Mononuclear cell (primary cell): ENCODE results near the gene GPR101. TPM values are rescaled to one million over a fixed set of nuclear protein-coding genes. Genes with fewer than 3 reads are reported as not detected.
"Not testable (repeated sequence)": the region's sequence is repeated elsewhere in the genome, so short reads cannot be mapped to it uniquely, and the experiment has no call there.

ENCODE experiments used
- H3K27me3 ChIP-seq: 2 replicates; pipeline ENCODE4 v1.6.0; 2011; ENCODE audit warnings: low read length, control low read depth; ENCODE audit not compliant: insufficient read depth
- H3K4me1 ChIP-seq: 2 replicates; pipeline ENCODE4 v1.5.1; 2011; ENCODE audit warnings: mild to moderate bottlenecking, low read length, control low read depth; ENCODE audit not compliant: insufficient read depth
- H3K4me3 ChIP-seq: 2 replicates; pipeline ENCODE4 v1.5.1; 2011; ENCODE audit warnings: mild to moderate bottlenecking, low read length, moderate library complexity
- H3K9me3 ChIP-seq: 2 replicates; pipeline ENCODE4 v1.5.1; 2011; ENCODE audit warnings: low read depth, mild to moderate bottlenecking, control low read depth, low read length
- total RNA-seq: library from RNA; depleted of rRNA; stranded (reverse); fragments of >200 nt; gene quantifications from one replicate; pipeline ENCODE4 v1.2.3, GENCODE V29; 2012

Gene GPR101
- total RNA-seq, 1 donor = 0.10 TPM

GRCh38 chrX:137034508-137034872 is 695 bp upstream of the GPR101 start:
- Histone ChIP-seq H3K9me3 (no peaks in the 10 kb centered on the region), H3K4me3 (no peak overlapping the region), H3K4me1 (peaks cover 14% of the 10 kb centered on the region), H3K27me3 (peaks cover 48% of the 10 kb centered on the region)

- Histone ChIP-seq H3K27me3 (peaks cover 56% of the 10 kb centered on the region), H3K9me3 (no peaks in the 10 kb centered on the region), H3K4me1 (peaks cover 14% of the 10 kb centered on the region), H3K4me3 (no peak overlapping the region)
Measured at GRCh38 chrX:137032841-137033773, 688 bp downstream of the GPR101 start.

- peaks cover 56% of the 10 kb centered on the region for H3K27me3 ChIP-seq
- H3K4me1 ChIP-seq = peaks cover 14% of the 10 kb centered on the region
- no peaks in the 10 kb centered on the region for H3K9me3 ChIP-seq
- no peak overlapping the region for H3K4me3 ChIP-seq
Measured at GRCh38 chrX:137032341-137032694, 1.5 kb downstream of the GPR101 start.

- H3K9me3 ChIP-seq = no peaks in the 10 kb centered on the region
- peaks cover 56% of the 10 kb centered on the region for H3K27me3 ChIP-seq
- H3K4me1 ChIP-seq = peaks cover 14% of the 10 kb centered on the region
- no peak overlapping the region for H3K4me3 ChIP-seq
Measured at GRCh38 chrX:137031517-137032340, 2.1 kb downstream of the GPR101 start.

GRCh38 chrX:137031039-137031438 is 2.8 kb downstream of the GPR101 start:
- Histone ChIP-seq H3K27me3 (peaks cover 56% of the 10 kb centered on the region), H3K4me1 (peaks cover 14% of the 10 kb centered on the region), H3K4me3 (no peak overlapping the region), H3K9me3 (no peaks in the 10 kb centered on the region)

- no peaks in the 10 kb centered on the region for H3K9me3 ChIP-seq
- peaks cover 14% of the 10 kb centered on the region for H3K4me1 ChIP-seq
- H3K27me3 ChIP-seq = peaks cover 39% of the 10 kb centered on the region
- no peak overlapping the region for H3K4me3 ChIP-seq
Measured at GRCh38 chrX:137028699-137029098, 5.1 kb downstream of the GPR101 start.

- Histone ChIP-seq H3K9me3 (no peaks in the 10 kb centered on the region), H3K4me1 (no peaks in the 10 kb centered on the region), H3K27me3 (peaks cover 19% of the 10 kb centered on the region), H3K4me3 (no peak overlapping the region)
Measured at GRCh38 chrX:137025930-137026329, 7.9 kb downstream of the GPR101 start.

GRCh38 chrX:137000236-137000635 is 33.6 kb downstream of the GPR101 start:
- H3K27me3 ChIP-seq, H3K9me3 ChIP-seq, H3K4me3 ChIP-seq, H3K4me1 ChIP-seq: not testable (repeated sequence)

- Histone ChIP-seq H3K9me3 (no peaks in the 10 kb centered on the region), H3K27me3 (no peaks in the 10 kb centered on the region), H3K4me3 (no peak overlapping the region), H3K4me1 (no peaks in the 10 kb centered on the region)
Measured at GRCh38 chrX:136999024-136999423, 34.8 kb downstream of the GPR101 start.

Other genes with a start within 250 kb of the GPR101 start
- gene RBMX, start 153.3 kb downstream of the GPR101 start, total RNA-seq = 402 TPM